Activated CD4-positive, alpha-beta T cell treated with anti-CD3 and anti-CD28 coated beads for 1 hour (primary cell): ENCODE data around the gene KLK14.

Experiments used
- DNase-seq: peaks from one replicate; pipeline ENCODE4 v3.0.0-alpha.2; 2020

Gene KLK14, protein sequence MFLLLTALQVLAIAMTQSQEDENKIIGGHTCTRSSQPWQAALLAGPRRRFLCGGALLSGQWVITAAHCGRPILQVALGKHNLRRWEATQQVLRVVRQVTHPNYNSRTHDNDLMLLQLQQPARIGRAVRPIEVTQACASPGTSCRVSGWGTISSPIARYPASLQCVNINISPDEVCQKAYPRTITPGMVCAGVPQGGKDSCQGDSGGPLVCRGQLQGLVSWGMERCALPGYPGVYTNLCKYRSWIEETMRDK

GRCh38 chr19:51082611-51083010, at the start of gene KLK14:
Gene KLK14 (minus strand): TSS chr19:51082887. CDS start chr19:51082614, 273 bp downstream.
- DNase-seq, result no peak

DNA sequence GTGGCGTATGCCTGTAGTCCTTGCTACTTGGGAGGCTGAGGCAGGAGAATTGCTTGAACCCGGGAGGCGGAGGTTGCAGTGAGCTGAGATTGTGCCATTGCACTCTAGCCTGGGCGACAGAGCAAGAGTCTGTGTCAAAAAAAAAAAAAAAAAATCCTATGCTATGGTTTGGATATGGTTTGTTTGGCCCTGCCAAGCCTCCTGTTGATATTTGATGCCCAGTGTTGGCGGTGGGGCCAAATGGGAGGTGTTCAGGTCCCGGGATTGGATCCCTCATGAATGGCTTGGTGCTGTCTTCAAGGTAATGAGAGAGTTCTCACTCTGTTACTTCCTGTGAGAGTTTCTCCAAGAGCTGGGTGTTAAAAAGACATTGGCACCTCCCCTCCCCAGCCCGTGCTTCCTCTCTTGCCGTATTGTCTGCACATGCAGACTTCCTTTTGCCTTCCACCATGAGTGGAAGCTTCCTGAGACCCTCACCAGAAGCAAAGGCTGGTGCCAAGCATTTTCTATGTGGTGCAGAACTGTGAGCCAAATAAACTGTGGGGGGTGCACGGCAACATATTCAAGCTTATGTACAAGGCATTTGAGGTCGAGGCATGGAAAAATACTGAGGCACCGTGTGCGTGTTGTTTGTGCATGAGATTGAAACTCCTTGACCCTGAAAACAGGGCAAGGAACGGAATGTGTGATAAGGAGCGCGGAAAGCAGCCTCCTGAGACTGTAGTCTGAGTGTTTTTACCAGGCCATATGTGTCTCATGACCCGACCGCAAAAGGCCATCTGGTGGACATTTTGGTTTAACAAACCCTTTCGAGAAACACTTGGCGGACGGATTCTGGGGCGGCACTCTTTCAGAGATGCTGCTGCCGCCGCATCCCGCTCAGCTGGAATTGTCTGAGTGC, 49.3 kb upstream of the KLK14 start:
- no peak for DNase-seq

GRCh38 chr19:51129716-51130115, 47.0 kb upstream of the KLK14 start:
- DNase-seq, result no peak

GRCh38 chr19:51128227-51128626, 45.5 kb upstream of the KLK14 start:
- no peak for DNase-seq

- no peak for DNase-seq
Observed at GRCh38 chr19:51127755-51128154, 45.1 kb upstream of the KLK14 start.

DNA sequence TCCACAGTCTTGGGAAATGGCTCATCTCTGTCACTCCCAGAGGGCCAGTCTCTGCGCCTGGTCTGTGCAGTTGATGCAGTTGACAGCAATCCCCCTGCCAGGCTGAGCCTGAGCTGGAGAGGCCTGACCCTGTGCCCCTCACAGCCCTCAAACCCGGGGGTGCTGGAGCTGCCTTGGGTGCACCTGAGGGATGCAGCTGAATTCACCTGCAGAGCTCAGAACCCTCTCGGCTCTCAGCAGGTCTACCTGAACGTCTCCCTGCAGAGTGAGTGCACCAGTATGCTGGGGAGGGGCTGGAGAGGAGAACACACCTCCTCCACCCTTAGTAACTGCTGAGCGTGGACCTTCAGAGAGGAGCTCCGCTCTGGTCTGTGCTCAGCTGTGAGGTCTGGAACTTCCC, 44.3 kb upstream of the KLK14 start:
- no peak for DNase-seq

- DNase-seq, result no peak
Observed at GRCh38 chr19:51125421-51126075, 42.9 kb upstream of the KLK14 start.

DNA sequence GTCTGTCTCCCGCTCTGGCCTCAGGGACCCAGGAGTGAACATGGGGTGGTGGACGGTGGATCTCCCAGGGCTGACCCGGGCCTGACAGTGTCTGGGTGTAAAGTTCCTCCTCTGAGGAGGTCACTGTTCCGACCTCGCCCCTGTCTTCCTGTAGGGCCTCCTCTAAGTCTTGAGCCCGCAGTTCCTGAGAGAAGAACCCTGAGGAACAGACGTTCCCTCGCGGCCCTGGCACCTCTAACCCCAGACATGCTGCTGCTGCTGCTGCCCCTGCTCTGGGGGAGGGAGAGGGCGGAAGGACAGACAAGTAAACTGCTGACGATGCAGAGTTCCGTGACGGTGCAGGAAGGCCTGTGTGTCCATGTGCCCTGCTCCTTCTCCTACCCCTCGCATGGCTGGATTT, 42.0 kb upstream of the KLK14 start, which contains the start of gene SIGLEC9:
TSS of gene SIGLEC9 (plus strand) at position 178 of the 400 bp plus-strand sequence. CDS start at position 247, 69 bp downstream.
- no peak for DNase-seq

- DNase-seq, result no peak
Observed at GRCh38 chr19:51124216-51124615, 41.5 kb upstream of the KLK14 start.

DNA sequence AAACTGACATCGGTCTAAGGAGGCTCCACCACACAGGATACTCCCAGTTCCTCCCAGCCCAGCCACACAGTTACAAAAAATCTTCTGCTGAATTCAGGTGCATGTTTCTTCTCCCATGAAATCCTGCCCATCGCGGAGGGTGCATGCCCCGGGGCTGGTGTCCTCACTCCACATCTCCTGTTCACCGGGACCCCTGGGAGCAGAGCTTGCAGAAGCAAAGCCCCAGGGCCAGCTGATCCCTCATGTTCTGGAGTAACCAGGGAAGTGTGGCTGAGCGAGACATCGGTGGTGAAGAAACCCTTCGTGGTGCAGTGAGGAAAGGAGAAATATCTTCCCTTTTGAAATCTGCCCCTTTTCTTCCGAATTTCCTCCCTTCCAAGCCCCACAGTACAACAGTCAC, 41.1 kb upstream of the KLK14 start:
- no peak for DNase-seq

DNA sequence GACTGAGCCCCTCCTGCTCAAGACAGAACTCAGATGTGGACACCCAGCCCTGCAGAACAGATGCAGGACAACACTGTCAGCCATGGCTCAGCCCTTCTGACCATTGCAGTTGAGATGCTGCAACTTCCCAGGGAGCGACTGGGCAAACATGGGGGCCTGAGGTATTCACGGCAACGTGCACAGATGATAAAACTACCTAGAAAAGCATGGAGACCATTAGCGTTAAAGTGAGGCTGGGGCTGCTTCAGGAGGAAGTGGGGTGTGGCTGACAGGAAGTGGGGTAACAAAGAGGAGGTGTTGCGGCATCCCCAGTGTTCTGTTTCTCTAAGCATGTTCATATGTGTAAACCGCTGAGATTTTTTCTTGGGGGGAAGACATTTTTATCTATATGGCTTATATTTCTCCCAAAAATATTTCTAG, 40.7 kb upstream of the KLK14 start:
- DNase-seq, result no peak

DNA sequence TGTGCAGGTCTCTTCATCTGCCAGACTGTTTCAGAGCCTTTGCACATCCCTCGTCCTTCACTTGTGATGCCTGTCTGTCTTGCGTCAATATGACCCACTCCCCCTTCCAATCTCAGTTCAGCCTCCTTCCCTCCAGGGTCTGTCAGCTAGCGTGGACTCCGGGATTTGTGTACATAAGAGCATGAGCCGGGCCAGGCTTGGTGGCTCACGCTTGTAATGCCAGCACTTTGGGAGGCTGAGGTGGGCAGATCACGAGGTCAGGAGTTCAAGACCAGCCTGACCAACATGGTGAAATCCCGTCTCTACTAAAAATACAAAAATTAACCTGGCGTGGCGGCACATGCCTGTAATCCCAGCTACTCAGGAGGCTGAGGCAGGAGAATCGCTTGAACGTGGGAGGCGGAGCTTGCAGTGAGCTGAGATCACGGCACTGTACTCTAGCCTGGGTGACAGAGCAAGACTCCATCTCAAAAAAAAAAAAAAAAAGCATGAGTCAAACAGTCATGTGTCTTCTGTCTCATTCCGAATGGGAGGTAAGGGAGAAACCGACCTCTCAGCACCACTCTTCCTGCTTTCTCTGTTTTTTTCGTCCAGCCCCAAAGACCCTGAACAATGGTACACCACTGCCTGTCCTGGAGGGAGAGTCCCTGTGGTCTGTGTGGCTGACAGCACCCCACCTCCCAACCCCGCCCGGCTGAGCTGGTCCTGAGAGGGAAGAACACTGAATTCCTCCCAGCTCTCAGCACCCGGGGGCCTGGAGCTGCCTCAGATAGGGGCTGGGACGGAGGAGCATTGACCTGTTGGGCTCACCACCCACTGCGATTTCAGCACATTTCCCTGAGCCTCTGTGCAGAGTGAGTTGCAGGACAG, 39.7 kb upstream of the KLK14 start:
- DNase-seq, result no peak

DNA sequence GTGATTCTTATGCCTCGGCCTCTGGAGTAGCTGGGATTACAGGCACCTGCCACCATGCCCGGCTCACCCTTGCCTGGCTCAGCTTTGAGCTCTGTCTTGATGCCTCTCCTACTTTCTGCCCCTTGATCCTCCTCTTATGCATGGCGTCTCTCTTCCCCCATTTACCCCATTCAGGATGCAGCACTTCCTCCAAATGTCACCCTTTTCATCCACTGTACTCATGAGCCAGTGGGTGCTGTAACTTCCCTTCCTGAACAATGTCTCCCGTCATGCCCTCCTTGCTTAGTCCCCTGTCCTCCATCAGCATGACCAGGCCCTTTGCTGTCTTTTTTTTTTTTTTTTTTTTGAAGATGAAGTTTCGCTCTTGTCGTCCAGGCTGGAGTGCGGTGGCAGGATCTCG, 38.6 kb upstream of the KLK14 start:
- no peak for DNase-seq

DNA sequence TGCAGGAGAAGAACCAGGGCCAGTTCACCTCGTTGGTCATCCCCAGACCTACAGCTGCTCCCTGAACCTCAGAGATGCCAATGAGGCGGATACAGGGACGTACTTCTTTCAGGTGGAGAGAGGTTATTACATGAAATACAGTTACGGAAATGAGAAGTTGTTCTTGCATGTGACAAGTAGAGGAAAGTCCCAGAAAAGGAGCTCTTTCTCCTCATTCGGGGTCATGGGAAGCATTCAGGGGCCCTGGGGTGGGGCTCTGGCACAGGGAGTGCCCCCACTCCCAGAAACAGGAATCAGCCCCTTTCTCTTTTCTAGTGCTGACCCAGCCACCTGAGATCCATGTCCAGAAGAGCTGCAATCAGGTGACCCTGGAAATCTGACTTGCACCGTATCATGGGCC, 37.5 kb upstream of the KLK14 start:
- DNase-seq, result no peak

DNA sequence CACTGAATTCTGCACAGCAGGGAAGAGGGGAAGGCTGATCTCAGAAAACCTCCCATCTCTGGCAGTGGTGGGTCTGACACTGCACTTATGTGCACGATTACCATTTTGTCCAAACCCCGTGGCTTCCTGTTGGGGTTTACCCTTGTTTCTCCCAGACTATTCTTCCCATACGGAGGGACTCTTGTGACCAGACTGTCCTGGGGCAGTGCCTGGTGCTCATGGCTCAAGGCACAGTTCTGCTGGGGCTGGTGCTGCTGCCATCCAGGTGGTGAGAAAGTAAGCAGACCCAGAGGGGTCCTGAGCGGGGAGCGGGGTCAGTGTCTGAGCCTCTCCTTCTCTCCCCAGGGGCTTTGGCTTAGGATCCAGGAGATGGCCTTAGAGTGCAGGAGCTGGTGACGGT, 36.9 kb upstream of the KLK14 start:
- DNase-seq, result no peak

DNA sequence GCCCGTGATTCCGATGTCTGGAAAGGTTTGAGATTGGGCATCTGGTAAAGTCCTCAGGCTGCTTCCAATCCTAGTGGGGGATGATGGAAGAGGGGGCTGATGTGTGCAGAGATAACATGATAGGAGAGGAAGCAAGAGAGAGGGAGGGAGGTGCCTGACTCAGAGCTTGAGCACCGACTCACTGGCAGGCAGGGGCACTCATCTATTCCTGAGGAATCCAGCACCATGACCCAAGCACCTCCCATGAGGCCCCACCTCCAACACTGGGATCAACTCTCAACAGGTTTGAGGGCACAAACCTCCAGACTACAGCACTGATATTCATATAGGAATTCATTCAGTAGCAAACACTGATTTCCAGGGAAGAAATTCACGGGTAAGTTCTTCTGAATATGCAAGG, 36.4 kb upstream of the KLK14 start:
- DNase-seq, result no peak

DNA sequence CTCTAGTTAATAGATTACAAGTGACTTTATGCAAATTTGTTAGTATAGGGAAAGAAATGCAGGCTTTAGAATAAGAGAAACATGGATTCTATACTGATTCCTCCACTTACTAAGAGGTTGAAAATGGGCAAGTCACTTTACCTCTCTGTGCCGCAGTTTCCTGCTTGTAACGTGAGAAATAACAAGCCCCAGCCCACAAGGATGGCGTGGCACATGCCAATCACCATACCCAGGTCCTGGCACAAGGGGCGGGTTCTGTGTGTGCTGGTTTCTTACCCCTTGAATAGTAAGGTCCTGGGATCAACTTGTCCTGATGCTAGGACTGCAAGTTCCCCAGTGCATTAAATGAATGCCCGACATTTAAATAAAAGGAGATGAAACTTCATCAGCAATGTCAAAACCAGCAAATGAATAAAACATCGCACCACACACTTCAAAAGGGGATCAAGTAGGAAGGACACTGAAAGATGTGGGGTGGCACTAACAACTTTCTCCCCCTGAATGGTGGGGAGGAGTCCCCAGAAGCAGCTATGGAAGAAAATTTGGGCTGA, 34.1 kb upstream of the KLK14 start:
- no peak for DNase-seq

DNA sequence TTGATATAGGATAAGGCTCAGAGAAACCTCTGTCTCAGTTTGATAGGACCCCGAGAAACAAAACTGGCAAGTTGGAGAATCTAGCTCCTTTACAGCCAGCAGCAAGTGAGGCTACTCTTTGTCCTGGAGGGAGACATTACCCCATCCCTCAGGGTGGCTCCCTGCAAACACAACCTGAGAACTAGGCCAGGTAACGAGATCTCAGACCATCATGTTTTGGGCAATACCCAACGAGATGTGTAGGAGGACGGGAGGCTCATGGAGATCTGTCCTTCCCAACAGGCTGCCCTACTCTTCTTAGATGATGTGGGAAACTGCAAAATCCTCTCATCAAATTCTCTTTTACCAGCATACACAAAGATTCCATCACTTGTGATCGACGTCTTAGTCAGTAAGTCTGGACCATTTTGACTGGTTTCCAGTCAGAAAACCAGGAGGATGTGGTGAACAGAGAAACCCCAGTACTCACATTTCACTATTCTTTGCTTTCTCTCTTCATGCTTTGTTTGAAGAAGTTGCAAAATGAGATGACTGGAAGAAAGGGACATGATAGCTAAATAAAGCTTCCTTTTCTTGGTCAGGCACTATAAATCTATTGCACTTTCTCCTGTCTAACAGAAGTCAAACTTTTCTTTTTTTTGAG, 31.5 kb upstream of the KLK14 start:
- DNase-seq, result no peak

- DNase-seq, result no peak
Observed at GRCh38 chr19:51111606-51112005, 28.9 kb upstream of the KLK14 start.

- DNase-seq, result no peak
Observed at GRCh38 chr19:51110666-51110971, 27.9 kb upstream of the KLK14 start.

DNA sequence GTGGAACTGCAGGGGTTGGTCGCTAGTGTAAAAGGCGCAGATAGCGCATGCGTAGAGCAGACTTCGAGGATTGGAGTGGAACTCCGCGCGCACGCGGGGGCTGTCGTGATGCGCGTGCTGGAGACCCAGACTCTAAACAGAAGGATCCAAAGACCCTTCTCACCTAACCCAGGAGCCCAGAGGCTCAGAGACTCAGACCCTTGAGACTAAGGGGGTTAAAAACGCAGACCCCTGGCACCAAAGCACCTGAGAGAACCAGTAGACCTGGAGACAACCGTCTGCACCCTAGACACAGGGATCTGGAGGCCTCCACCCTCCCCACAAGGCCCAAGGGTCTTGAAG, 26.1 kb upstream of the KLK14 start:
- no peak for DNase-seq
